Epidermal melanocyte (primary cell): Measurements from ENCODE around the gene EYA4.

Source experiments
- DNase-seq: peaks from one replicate; pipeline ENCODE4 v3.0.0; 2011; ENCODE audit warnings: low spot score; ENCODE audit not compliant: insufficient read length

EYA4 gene, protein sequence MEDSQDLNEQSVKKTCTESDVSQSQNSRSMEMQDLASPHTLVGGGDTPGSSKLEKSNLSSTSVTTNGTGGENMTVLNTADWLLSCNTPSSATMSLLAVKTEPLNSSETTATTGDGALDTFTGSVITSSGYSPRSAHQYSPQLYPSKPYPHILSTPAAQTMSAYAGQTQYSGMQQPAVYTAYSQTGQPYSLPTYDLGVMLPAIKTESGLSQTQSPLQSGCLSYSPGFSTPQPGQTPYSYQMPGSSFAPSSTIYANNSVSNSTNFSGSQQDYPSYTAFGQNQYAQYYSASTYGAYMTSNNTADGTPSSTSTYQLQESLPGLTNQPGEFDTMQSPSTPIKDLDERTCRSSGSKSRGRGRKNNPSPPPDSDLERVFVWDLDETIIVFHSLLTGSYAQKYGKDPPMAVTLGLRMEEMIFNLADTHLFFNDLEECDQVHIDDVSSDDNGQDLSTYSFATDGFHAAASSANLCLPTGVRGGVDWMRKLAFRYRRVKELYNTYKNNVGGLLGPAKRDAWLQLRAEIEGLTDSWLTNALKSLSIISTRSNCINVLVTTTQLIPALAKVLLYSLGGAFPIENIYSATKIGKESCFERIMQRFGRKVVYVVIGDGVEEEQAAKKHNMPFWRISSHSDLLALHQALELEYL

DNA sequence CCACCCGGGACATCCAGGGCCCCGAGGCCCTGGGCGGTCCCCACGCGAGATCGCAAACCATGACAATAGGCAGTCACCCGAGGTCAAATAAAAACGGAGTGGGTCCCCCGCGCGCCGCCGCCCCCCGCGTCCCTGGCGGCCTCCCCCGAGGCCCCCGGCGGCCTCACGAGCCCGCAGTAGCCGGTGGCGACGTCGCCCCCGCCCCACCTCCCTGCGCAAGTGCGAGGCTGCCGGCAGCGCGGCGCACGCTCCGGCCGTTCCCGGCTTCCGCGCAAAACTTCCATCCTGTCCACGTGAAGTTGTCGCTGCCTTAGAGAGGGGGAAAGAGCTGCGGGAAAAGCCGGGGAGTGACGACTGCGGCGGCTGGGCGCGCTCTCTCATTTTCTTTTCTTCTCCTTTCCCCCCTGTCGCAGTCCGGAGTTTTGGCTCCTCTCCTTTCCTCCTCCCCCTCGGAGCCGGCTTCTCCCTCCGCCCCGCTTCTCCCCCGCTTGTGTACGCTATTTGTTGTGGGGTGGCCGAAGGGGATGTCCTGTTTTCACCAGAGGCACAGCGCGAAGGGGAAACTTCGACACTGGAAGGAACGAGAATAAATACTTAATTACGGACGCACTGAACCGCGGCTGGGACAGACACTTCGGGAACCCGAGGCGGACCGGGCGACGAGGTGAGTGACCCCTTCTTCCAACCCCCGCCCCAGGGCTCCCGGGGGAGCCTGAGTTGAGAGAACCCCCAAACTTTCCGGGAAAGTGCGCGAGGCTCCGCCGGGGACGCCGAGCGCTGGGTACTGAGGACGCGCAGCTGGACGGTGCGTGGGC is at the start of gene EYA4:
Gene EYA4, plus strand, starts transcription at position 272 of the 815 bp plus-strand sequence. CDS start 33,424 bp downstream, outside the sequence.
- DNase-seq, result no peak

DNA sequence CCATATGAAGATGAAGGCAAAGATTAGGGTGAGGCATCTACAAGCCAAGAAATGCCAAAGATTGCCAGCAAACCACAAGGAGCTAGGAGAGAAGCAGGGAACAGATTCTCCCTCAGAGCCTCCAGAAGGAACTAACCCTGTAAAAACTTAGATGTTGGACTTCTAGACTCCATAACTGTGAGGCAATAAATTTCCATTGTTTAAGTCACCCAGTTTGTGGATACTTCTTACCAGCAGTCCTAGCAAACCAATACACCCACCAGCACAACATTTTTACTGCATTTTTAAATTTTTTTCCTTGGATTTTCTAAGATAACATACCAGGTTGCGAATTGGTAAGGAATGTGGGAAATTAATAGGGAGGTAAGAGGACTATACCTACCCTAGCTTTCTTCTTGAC is 47.8 kb upstream of the EYA4 start:
- no peak for DNase-seq

DNA sequence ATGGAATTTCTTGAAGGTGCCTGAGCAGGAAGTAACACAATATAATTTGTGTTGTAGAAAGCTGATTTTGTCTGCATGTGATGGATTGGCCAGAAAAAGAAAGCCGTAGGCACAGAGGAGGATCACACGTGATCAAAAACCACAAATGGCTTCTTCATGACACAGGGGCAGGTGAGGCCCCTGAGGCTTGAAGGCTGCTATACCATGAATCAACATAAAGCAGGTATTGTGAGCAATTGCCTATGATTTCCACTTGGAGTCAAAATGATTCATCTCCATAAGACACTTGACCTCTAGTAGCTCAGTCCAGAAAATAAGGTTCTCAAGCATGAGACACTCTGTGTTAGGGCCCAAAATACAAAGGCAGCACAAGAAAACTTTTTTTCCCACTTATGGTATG is 42.4 kb upstream of the EYA4 start:
- DNase-seq, result no peak

DNA sequence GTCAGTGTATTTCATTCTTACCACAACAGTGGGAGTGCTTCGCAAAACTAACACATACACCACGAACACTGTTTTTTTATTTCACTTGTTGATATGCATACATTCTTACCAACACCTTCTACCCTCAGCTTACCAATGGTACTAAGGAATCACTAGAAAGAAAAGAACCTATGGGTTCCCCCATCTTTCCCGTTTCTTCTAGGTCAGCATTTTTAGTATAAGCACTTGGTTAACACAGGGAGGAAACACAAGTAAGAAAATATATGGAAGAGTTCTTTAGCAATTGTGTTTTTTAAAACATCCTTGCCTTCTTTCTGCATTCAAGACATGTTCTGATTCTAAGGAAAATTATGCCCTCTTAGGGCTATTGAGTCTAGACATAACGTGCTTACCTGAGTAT is 39.9 kb upstream of the EYA4 start:
- DNase-seq, result no peak

DNA sequence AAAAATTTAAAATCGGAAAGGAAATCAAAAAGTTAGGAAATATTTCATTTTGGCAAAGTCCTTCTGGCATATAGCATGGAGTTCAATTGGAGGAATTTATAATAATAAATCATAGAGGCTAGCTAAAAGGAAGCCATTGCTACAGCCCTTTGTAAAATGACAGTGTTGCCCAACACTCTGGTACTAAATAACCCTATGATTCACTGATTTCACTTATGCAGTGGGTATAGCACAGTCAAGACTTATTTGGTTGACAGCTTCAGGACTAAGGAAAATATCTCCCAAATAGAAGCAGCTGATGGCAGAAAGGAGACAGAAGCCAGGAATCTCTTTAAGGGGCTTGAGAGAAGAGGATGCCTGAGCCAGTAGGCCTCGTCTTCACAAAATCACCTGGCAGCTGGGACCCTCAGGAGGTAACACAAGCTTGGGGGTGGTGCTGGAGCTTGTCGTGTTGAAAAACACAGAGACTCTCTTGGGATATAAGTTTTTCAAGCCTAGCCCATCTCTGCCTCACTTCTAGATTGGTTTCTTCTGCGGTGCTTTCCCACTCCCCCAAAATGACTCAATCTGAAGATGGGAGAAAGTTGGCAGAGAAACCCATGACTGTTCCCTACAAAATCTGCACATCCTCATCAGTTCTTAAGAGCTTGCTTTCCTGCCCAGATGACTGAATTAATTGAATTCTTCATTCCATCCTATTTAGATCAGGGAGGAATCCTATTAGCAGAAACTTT is 38.4 kb upstream of the EYA4 start:
- DNase-seq, result no peak

DNA sequence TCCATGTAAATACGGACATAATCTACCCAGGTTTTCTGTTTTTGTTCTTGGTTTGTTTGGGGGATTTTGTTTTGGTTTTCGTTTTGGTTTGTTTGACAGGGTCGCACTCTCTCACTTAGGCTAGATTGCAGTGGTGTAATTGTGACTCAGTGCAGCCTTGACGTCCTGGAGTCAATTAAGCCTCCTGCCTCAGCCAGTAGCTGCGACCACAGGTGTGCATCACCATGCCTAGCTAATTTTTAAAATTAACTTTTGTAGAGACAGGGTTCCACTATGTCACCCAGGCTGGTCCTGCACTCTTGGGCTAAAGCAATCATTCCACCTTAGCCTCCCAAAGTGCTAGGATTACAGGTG is 37.8 kb upstream of the EYA4 start:
- DNase-seq, result no peak

DNA sequence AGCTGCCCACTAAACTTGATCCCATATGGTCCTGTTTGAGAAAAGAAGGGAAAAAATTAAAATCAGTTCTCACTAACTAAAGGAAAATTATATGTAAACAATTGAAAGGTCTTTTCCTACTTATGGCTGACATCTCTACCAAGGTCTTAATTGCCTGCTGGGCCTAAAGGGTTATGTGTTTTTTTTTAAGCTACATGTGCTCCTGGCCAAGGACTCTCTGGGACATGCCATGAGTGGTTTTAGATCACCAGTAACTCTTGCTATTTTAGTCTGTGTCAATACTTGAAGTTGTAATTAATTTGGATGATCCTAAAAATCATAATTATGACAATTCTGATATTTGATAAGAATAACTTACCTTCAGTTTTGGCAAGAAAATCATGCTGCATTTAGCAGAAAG is 35.9 kb upstream of the EYA4 start:
- DNase-seq, result no peak

DNA sequence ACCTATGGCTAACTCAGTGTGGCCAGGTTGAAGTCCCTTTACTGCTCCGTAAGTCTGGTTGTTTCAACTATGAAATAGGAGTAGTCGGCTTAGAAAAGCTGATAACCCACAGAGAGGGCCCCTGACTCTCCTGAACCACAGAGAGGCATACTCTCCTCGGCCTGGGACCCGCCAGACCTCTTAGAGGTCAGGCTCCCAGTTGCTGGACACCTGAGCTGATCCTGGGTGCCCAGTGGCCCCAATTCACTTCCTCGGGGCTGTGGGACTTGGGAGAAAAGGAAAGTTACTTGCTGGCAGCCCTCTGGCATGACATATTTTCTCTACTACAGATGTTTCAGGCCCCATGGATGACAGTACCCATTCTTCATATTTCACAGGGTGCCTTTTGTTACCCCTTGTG is 34.2 kb upstream of the EYA4 start:
- no peak for DNase-seq

DNA sequence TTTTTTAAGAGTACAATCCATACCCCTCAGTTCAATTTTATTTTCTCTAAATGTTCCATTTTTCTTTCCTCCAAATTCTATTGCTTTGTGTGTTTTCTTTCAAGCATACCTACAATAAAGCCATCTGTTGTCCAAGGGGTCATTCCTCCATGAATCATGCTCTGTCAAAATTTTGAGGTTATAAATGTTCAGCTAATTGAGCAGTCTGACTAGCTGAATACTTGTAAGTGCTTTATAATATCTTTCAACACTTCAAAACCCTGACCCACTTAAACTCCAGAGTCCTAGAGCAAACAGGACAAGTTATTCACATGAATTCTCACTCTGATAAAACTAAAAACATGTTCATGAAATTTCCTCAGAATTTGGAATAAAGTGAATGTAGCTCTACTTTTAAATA is 33.4 kb upstream of the EYA4 start:
- no peak for DNase-seq

DNA sequence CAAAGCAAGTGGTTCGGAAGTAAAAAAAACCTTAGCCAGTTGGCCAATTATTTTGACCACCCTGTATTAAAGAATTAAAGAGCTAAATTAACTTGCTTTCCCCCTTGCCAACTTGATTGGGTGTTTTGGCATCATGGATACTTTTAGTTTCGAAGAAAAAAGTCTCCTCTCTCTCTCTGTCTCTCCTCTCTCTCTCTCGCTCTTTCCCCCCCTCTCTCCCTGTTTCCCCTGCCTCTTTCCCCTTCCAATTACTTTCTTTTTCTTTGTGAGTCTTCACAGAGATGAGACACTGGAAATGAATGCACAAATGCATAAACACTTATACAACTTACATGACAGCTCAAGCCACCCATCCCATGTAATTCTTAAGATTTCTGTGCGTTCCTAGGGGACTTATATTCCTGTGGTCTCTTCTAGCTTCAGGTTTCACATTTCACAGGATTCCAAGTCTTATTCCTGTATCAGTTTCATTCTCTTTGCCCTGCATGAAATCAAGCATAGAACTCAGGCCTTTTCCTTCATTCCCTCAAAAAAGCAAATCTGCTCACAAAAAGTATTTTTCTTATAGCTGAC is 32.9 kb upstream of the EYA4 start:
- no peak for DNase-seq

DNA sequence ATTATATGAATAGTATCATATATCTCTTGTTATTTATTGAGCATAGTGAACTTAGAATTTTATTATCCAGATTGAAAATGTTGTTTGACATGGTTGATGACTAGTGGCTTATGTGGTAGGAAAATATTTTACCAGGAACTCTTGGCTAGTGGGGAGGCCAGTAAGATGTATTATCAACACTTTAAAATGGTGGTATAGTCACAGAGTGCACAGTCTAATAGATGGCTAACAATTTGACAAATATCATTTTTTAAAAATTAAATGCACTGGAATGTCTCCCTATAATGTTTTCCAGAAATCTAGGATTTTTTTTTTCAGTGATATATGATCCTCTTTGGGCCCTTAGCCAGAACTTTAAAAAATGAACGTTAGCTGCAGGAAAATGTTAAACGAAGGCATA is 26.9 kb upstream of the EYA4 start:
- DNase-seq, result no peak

DNA sequence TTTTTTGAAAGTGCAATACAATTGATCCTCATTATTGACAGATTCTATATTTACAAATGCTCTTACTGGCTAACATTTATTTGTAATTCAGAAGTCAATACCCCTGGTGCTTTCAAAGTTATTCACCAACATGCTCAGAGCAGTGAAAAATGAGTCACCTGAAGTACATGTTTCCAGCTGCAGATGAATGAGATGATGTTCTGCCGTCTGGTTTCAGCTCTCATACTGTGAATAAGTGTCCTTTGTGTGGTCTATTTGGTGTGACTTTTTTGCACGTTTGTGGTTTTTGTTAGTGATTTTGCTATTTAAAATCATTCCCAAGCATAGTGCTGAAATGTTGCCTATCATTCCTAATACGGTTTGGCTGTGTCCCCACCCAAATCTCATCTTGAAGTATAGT is 22.3 kb upstream of the EYA4 start:
- no peak for DNase-seq

DNA sequence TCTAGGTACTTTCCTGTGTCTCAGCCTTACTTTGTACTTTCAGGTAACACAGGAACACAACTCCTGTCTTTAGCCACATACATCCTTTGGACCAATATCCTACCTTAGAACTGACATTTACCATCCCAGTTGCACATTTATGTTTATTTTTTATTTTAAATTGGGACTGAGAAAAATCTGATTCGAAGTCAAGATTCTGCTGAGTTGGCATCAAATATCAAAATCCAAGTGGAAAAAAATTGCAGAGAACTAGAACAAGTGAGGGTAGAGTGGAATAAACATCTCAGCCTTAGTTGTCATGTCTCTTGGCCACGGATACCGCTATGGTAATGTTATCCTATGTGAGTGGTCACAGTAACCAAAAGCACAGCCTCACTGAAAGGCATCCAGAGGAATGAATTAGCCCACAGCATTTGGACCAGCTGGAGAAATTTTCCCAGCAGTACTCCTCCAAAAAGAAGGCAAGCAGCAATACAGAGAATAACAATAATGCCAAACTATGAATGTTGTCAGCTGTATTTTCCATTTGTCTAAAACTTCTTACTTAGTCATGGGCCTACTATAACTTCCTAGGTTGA is 17.6 kb upstream of the EYA4 start:
- no peak for DNase-seq

DNA sequence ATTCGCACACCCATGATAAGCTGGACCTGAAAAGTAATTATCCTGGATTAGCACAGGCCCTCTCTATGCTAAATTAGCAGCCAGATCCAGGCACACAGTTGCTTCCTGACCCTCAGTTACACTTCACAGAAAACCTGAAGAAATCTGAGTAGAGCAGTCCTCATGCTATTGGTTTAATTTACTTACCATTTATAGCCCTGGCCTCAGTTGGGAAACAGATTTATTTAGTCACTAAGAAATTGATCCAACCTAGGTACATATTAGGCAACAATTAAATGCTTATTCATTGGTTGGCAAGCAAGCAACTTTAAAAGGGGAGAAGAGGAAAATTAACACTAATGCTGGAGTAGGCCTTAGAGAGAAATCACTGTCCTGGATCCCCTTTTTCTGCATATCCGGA is 15.6 kb upstream of the EYA4 start:
- no peak for DNase-seq

DNA sequence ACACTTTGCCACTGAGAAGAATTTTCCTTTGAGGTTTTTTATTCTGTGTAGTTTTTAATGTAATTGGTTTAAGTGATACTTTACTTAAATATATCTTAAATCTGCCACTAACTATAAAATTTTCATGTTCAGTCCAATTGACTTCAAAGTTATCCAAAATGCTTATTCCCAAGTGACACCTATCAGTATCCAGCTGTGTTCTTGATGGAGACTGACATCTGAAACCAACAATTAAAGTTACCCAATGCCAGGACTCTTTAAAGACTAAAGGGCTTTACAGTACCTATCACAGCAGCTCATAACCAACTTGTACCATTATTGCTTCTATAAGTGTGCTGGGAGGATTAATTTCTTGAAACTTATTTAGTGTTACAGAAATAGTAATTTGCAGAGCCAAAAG is 13.8 kb upstream of the EYA4 start:
- no peak for DNase-seq

DNA sequence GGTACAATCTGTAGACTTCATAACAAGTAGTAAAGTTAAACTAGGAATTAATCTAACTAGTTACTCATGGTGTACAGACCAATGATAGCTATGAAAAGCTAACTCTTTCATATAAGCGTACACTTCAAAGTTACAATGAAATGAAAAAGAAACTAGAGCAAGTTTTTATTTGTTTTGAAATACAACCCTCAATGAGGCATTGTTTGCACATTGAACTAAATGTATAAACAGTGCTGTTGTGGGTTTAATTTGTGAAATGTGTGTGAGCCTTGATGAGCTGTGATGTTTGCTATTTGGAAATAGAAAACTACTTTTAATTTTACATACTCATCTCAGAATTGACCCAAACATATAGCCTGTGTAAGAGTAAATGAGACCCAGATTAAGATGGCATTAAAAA is 11.1 kb upstream of the EYA4 start:
- DNase-seq, result no peak

DNA sequence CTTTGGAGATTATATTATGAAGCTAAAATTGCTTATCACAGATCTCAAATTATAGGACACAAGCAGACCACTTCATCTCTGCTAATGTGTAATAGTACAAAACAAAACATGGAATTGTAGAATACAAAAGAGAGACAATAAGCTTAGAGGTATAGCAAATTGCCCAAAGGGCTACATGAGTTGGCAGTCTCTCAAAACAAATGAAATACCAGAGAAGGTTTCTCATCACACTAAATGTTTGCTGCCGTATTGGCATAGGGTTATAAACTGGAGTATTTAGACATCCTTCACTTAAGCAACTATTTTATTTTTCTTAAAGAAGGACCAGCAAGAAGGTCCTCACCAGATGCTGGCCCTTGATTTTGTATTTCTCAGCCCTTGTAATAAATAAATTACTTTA is 5.9 kb upstream of the EYA4 start:
- no peak for DNase-seq

DNA sequence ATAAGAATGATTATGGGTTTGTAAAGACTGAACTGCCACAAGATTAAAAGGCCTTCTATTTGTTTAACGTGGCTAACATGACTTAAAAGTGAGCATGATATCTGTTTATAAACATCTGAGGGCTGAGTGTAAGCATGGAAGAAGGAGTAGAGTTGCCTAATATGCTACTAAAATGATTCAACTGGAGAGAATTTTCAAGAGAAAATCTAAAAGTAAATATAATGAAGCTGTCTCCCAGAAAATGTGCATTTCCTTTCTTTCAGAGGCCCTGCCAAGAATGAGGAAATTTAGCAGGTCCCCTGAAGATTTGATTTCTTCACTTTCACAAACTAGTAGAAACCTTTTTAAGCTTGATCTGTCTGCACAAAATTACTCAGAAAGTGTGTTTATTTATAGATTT is 4.2 kb upstream of the EYA4 start:
- DNase-seq, result no peak

DNA sequence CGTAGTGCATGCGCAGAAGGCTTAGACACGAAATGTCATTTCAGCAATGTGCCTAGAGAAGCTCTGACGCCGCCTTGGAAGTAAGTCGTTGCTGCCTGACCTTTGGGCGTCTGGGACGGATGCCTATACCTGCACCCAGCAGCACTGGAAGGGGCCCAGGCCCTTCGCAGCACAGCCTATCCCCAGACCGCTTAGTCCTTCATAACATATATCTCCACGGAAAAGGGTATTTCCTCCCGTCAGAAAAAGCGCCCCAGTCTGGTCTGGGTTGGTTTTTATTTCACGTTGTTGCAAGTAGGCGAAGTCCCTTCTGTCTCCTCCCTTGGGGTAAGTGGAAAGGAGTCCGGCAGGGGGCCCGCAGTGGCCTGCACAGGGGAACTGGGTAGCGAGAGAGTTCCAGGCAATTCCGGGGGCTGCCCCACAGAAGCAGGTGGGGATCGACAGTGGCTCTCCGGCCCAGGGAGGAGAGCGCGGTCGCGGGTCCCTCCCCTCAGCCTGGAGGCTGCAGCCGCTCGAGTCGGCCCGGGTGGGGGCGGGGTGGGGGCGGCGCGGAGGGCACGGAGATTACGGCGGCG is 559 bp upstream of the EYA4 start:
- DNase-seq, result no peak

DNA sequence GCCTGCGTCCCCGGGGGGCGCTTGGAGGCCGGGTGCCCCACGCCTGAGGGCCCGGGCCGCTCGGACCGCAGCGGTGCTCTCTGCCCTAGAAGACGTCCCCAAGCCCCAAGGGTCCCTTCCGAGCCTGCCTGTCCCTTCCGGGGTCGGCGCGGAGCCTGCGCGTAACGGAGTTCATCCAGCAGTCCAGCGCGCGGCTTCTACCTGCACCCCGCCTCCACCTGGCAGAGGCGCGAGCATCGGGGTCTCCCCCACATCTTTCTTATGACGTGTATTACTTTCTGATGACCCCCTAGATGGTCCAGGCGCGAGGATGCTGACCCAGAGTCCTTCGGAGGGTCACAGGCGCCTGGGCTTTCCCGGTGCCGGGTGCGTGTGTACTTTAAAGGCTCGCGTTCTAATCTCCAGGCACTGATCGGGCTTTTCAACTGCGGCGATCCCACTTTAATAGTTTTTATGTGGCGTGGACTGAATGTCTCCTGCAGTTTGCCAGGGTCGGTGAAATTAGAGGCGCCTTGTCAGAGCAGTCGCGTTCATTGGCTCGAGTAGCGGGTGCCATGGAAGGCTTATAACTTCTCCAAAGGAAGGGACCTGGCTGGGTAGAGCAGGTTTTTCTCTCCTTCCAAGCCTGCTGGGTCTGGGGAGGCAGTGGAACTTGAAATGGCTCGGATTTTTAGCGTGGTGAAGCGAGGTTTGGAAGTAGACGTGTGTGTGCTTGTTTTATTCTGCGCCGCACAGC is 912 bp downstream of the EYA4 start:
- no peak for DNase-seq
